ENCODE data around the gene AFAP1L1.
"Not testable (repeated sequence)": the region's sequence is repeated elsewhere in the genome, so short reads cannot be mapped to it uniquely, and the experiment has no call there.

The AFAP1L1 gene

DNA sequence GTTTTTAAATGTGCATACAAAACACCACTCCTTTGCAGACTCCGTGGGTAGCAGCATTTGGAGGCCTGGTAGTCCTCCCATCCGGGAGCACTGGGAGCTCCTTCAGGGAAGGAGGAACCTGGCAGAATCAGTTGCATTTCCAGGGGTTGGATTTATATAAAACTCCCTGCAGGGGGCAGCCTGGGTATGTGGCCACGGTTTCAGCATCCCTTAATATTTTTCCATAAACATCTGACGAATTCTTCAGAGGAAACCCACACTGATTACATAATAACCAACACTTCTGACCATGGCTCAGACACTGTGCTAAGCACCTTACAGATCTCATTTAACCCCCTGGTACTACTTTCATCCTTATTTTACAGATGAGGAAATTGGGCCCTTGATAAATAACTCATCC is 6.1 kb upstream of the AFAP1L1 start:
- no peak for TF ChIP-seq EZH2 (IDR thresholded peaks at IDR 0.05)
- TF ChIP-seq FOXP2 (optimal IDR thresholded peaks at IDR 0.05; ENCODE audit: control extremely low read depth, extremely low read length, insufficient read depth): no peak
- TF ChIP-seq POLR2AphosphoS5 (IDR thresholded peaks at IDR 0.05; ENCODE audit: borderline replicate concordance, low read depth, low read length): no peak
- no peak overlapping the region for H3K27ac ChIP-seq
- H3K4me3 ChIP-seq: no peak overlapping the region
- H3K9ac ChIP-seq (ENCODE audit: insufficient read length): no peak overlapping the region
- no peak for DNase-seq (ENCODE audit: low read depth, low spot score)
- no peaks in the 10 kb centered on the region for H3K9me3 ChIP-seq (ENCODE audit: low read depth, low read length)
- no peaks in the 10 kb centered on the region for H3K36me3 ChIP-seq (ENCODE audit: insufficient read depth, low read length)

DNA sequence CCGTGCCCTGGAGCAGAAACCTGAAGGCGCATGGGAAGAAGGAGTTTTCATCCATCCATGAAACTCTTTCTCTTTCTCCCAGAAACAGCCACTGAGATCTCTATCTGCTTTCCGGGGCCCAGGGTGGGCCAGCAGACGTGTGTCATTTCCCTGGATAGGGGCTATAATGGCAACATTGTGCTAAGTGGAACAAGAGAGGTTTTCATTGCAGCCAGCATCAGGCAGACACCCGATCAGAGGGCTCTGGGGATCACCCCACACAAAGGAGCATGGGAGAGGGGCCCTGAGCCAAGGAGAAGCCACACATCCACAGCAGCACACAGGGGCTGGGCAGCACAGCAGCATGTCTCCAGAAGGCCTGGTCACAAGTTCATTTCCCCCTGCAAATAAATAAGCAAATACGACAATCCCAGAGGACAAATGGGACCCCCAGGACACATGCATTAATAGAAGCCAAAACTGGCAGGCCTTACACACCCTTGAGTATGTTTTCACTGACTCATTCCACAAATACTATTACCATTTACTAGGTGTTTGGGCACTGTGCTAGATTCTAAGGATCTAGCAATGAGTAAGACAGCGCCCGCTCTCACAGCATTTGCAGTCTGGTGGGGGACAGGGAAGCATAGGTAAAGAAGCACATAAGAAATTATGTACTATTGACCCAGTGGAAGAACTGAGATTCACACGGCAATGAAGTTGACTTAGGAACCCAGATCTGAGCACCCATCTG is 4.3 kb upstream of the AFAP1L1 start:
- Histone ChIP-seq H3K9ac (ENCODE audit: insufficient read length) (no peak overlapping the region), H3K4me3 (no peak overlapping the region), H3K9me3 (ENCODE audit: low read depth, low read length) (no peaks in the 10 kb centered on the region), H3K36me3 (ENCODE audit: insufficient read depth, low read length) (no peaks in the 10 kb centered on the region), H3K27ac (no peak overlapping the region)
- no peak for DNase-seq (ENCODE audit: low read depth, low spot score)
- TF ChIP-seq FOXP2 (optimal IDR thresholded peaks at IDR 0.05; ENCODE audit: control extremely low read depth, extremely low read length, insufficient read depth): no peak
- no peak for TF ChIP-seq POLR2AphosphoS5 (IDR thresholded peaks at IDR 0.05; ENCODE audit: borderline replicate concordance, low read depth, low read length)

DNA sequence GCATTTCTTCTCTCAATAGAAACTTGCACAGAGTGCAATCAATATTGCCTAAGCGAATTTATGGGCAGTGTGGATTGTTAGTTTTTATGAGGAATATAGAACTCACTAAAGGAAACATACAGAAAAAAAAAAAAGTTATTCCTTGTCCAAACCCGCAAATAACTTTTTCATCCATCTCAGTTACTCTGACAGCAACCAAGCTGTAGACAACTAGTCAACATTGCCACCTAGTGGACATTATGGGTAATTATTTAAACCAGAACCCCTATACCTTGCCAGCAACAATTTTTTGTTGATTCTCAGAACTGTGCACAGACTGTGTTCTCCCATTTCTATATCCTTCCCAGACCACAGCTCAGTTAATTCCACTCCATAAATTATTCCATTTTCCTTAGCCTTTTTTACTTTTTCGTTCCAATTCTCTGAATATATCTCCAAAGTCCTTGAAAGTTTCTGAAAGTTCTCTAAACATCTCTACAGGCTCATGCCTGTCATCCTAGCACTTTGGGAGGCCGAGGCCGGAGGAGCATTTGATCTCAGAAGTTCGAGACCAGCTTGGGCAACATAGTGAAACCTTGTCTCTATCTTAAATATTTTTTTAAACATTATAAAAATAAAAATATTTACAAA is 2.6 kb upstream of the AFAP1L1 start:
- H3K27ac ChIP-seq: no peak overlapping the region
- H3K4me3 ChIP-seq: no peak overlapping the region
- H3K9ac ChIP-seq (ENCODE audit: insufficient read length): no peak overlapping the region
- no peaks in the 10 kb centered on the region for H3K9me3 ChIP-seq (ENCODE audit: low read depth, low read length)
- TF ChIP-seq FOXP2 (optimal IDR thresholded peaks at IDR 0.05; ENCODE audit: control extremely low read depth, extremely low read length, insufficient read depth) (no peak), EZH2 (IDR thresholded peaks at IDR 0.05) (no peak), POLR2AphosphoS5 (IDR thresholded peaks at IDR 0.05; ENCODE audit: borderline replicate concordance, low read depth, low read length) (no peak)
- no peaks in the 10 kb centered on the region for H3K36me3 ChIP-seq (ENCODE audit: insufficient read depth, low read length)
- DNase-seq (ENCODE audit: low read depth, low spot score): peak; percentile 26

DNA sequence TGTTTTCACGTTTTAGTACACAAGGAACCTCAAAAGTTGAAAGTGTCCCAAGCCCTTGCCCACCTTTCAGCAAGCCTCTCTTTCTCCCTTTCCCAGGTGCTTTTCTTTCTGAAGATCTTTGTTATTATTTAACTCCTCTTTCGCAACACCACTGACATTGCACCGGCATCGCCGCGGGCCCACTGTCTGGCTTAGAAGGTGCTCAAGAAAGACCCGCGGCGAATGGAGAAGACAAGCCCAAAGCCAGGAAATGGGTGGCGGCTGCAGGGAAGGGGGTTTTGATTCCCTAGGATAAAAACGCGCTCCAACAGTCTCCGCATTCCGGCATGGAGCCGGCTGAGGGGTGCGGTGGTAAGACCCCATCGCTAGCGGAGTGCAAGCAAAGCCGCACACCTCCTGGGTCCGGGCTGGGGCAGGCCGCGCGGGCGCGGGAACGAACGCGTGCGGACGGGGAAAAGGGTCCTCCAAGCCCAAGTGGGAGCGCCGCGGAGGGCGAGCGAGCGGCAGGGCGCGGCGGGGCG is 404 bp upstream of the AFAP1L1 start:
- H3K9me3 ChIP-seq (ENCODE audit: low read depth, low read length): no peaks in the 10 kb centered on the region
- TF ChIP-seq POLR2AphosphoS5 (IDR thresholded peaks at IDR 0.05; ENCODE audit: borderline replicate concordance, low read depth, low read length) (no peak), FOXP2 (optimal IDR thresholded peaks at IDR 0.05; ENCODE audit: control extremely low read depth, extremely low read length, insufficient read depth) (no peak), EZH2 (IDR thresholded peaks at IDR 0.05) (peak; percentile 97)
- peak overlapping the region; percentile 76 for H3K4me3 ChIP-seq
- H3K9ac ChIP-seq (ENCODE audit: insufficient read length): no peak overlapping the region
- DNase-seq (ENCODE audit: low read depth, low spot score): no peak
- H3K27ac ChIP-seq: no peak overlapping the region
- H3K36me3 ChIP-seq (ENCODE audit: insufficient read depth, low read length): no peaks in the 10 kb centered on the region

DNA sequence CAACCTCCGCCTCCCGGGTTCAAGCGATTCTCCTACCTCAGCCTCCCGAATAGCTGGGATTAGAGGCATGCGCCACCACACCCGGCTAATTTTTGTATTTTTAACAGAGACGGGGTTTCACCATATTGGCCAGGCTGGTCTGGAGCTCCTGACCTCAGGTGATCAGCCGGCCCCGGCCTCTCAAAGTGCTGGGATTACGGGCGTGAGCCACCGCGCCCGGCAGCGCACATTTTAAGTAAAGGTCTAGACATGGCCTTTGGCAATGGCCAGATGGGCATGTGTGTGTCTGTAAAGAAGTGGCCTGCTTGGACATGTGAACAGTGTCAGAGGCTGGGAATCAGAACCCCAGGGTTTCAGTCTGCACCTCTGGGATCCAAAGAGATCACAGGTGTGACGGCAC is 1.1 kb downstream of the AFAP1L1 start:
- not testable (repeated sequence) for DNase-seq (ENCODE audit: low read depth, low spot score); H3K9ac ChIP-seq (ENCODE audit: insufficient read length); H3K36me3 ChIP-seq (ENCODE audit: insufficient read depth, low read length); H3K9me3 ChIP-seq (ENCODE audit: low read depth, low read length); H3K27ac ChIP-seq; H3K4me3 ChIP-seq

DNA sequence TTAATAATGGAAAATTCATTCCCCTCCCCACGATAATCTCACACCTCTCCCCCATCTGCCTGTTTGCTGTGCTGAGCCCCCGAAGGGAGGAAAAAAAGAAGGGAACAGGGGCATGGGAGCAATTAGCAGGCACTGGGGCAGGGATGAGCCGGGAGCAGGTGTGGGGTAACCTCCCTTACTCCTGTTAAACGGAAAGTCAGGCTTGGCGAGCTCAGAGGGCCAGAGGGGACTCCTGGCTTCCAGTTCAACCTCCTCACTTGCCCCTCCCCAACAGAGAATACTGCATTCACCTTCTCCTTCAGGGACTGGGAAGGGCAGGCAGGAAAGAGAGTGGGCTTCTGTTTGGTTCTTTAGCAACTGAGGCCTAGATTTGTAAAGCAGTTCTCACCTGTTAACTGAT is 1.6 kb downstream of the AFAP1L1 start:
- Histone ChIP-seq H3K36me3 (ENCODE audit: insufficient read depth, low read length) (no peaks in the 10 kb centered on the region), H3K9me3 (ENCODE audit: low read depth, low read length) (no peaks in the 10 kb centered on the region), H3K27ac (no peak overlapping the region), H3K4me3 (no peak overlapping the region), H3K9ac (ENCODE audit: insufficient read length) (no peak overlapping the region)
- no peak for TF ChIP-seq FOXP2 (optimal IDR thresholded peaks at IDR 0.05; ENCODE audit: control extremely low read depth, extremely low read length, insufficient read depth)
- no peak for DNase-seq (ENCODE audit: low read depth, low spot score)

DNA sequence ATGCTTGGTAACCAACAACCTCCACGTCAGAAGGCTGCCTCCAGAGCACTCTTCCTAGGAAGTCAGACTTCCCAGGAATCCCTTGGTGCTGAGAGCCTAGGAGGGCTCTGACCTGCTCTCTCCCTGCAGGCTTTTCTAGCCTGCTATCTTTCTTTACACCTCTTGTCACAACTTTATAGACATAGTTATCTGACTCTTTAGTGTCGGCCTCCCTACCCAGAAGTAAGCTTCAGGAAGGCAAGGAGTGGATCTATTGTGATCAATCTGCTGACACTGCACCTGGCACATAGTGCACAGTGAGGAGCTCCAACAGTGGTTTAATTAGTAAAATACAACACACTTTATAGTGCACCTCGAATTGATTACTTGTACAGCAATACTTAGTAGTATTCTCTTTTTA is 2.3 kb downstream of the AFAP1L1 start:
- no peaks in the 10 kb centered on the region for H3K36me3 ChIP-seq (ENCODE audit: insufficient read depth, low read length)
- no peak for TF ChIP-seq POLR2AphosphoS5 (IDR thresholded peaks at IDR 0.05; ENCODE audit: borderline replicate concordance, low read depth, low read length)
- no peak for TF ChIP-seq EZH2 (IDR thresholded peaks at IDR 0.05)
- DNase-seq (ENCODE audit: low read depth, low spot score): no peak
- no peak overlapping the region for H3K4me3 ChIP-seq
- no peaks in the 10 kb centered on the region for H3K9me3 ChIP-seq (ENCODE audit: low read depth, low read length)
- no peak overlapping the region for H3K27ac ChIP-seq
- no peak overlapping the region for H3K9ac ChIP-seq (ENCODE audit: insufficient read length)

DNA sequence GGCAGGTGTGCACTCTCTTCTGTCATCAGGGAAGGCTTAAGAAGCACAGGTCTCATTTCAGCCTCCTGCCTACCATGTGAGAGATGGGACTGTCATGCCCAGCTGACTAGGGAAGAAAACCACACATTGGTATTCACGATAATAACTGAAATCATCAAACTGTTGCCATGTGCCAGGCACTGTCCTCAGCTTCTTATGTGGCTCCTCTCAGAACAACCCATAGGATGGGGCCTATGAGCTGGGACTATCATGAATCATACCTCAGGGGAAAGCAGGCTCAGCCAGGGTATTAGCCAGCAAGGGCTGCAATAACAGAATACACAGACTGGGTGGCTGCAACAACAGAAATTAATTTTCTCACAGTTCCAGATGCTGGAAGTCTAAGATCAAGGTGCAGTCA is 3.3 kb downstream of the AFAP1L1 start:
- no peak for DNase-seq (ENCODE audit: low read depth, low spot score)
- Histone ChIP-seq H3K4me3 (no peak overlapping the region), H3K9me3 (ENCODE audit: low read depth, low read length) (no peaks in the 10 kb centered on the region), H3K36me3 (ENCODE audit: insufficient read depth, low read length) (no peaks in the 10 kb centered on the region), H3K27ac (no peak overlapping the region), H3K9ac (ENCODE audit: insufficient read length) (no peak overlapping the region)
- TF ChIP-seq FOXP2 (optimal IDR thresholded peaks at IDR 0.05; ENCODE audit: control extremely low read depth, extremely low read length, insufficient read depth) (no peak), EZH2 (IDR thresholded peaks at IDR 0.05) (no peak), POLR2AphosphoS5 (IDR thresholded peaks at IDR 0.05; ENCODE audit: borderline replicate concordance, low read depth, low read length) (no peak)

DNA sequence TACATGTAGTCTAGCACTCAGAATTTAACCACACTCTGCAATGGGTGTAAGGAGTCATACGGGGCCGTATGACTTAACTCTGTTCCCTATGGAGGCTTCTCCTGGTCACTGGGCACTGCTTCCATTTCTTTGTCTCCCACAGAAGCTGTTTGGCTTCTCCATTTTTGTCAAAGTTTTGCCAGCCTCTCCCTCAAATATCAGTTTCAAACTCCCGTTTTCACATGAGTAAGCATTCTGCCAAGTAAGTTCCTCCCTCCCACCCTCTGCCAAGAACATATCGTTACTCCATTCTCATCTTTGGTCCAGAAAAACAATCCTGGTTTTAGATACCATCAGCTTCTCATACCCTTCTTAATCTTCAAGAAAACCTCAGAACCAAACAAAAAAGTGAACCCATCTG is 6.1 kb downstream of the AFAP1L1 start:
- H3K9ac ChIP-seq (ENCODE audit: insufficient read length): no peak overlapping the region
- H3K27ac ChIP-seq: no peak overlapping the region
- H3K4me3 ChIP-seq: no peak overlapping the region

More for the DNA sequence above, 6.1 kb downstream of the AFAP1L1 start:
- no peaks in the 10 kb centered on the region for H3K36me3 ChIP-seq (ENCODE audit: insufficient read depth, low read length)
- no peaks in the 10 kb centered on the region for H3K9me3 ChIP-seq (ENCODE audit: low read depth, low read length)
- DNase-seq (ENCODE audit: low read depth, low spot score): no peak
- TF ChIP-seq FOXP2 (optimal IDR thresholded peaks at IDR 0.05; ENCODE audit: control extremely low read depth, extremely low read length, insufficient read depth) (no peak), EZH2 (IDR thresholded peaks at IDR 0.05) (no peak), POLR2AphosphoS5 (IDR thresholded peaks at IDR 0.05; ENCODE audit: borderline replicate concordance, low read depth, low read length) (no peak)
